ENCODE results near the gene TTC38.
A peak's percentile ranks its signal among the peaks of the same experiment; 100 is the strongest.

Gene TTC38

GRCh38 chr22:46267431-46268279 is at the start of gene TTC38:
TSS of gene TTC38 (plus strand) at chr22:46268008. CDS start at chr22:46268040, 32 bp downstream.
- peak; percentile 28 to 43 for DNase-seq

DNA sequence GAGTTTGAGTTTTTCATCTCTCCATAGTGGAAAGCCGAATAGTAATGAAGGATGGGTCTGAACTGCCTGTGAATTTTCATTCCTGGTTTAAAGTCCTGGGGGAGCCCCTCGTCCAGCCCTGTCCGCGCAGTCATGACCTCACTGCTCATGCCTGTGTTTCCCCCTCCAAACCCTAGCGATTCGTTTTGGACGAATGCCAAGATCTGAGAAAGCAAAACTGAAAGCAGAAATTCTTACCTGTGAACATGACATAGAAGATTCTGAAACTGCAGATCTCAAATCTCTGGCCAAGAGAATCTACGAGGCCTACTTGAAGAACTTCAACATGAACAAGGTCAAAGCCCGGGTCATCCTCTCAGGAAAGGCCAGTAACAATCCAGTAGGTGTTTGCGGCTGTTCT is 48.2 kb upstream of the TTC38 start:
- DNase-seq, result no peak

DNA sequence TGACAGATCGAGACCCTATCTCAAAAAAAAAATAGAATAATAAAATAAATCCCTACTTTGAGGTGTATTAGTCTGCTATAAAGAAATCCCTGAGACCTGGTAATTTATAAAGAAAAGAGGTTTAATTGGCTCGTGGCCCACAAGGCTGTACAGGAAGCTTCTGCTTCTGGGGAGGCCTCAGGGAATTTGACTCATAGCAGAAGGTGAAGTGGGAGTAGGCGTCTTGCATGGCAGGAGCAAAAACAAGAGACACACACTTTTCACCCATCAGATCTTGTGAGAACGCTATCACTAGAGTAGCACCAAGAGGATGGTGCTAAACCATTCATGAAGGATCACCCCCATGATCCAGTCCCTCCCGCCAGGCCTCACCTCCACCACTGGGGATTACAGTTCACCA is 46.9 kb upstream of the TTC38 start:
- no peak for DNase-seq

- DNase-seq, result no peak
Measured at GRCh38 chr22:46224044-46224897, 43.5 kb upstream of the TTC38 start.

GRCh38 chr22:46224898-46225290 is 42.9 kb upstream of the TTC38 start:
- DNase-seq, result no peak

DNA sequence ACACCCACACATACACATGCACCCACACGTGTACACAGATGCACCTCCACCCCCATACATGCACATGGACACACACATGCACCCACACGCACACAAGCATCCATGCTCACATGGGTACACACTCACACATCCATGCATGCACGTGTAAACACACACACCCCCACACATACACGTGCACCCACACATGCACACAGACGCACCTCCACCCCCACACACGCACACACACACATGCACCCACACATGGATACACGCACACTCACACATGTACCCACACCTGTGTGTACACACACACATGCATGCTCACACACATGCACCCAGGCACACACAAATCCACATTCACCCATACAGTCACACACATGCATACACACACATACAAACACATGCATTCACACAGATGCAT is 42.2 kb upstream of the TTC38 start:
- DNase-seq, result no peak

- DNase-seq, result no peak
Measured at GRCh38 chr22:46226577-46226976, 41.2 kb upstream of the TTC38 start.

DNA sequence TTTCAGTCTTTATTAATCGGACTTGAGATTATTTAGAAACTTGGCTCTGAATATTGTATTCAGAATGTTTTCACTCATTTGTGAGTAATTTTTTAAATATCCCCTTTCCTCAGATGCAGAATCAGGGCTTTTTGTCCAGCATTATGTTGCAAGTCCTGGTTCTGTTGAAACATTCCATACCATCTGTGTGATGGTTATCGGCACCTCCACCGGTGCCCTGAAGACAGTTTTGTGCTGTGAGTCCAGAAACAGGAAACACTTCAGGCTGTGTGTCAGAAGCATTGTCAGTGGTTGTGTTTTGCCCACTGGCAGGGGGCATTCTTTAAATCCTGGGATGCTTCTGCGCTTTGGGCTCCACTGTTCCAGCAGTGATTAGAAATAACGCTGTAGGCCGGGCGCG is 38.1 kb upstream of the TTC38 start:
- DNase-seq, result no peak

DNA sequence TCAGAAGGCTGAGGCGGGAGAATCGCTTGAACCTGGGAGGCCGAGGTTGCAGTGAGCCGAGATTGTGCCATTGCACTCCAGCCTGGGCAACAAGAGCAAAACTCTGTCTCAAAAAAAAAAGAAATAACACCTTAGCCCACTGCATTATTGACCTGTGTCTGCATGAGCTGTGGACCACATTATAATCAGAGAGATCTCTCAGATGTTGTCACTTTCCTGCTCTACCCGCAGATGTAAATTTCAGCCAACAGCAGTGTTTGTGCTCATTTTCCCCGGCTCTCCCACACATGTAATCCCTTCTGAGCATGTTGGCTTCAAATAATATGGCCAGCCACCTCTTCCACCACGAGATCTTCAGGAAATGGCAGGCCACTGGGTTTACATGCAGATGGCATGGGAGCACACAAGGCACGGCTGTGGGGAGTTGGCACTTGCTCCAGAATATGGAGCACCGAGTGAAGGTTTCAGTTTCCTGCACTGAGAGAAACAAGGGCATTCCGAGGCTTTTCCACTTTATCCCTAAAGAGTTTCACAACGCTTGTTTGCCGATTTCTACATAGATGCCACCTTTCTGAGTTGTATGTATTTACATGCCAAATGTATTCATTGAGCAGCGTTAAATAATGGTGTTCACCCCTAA is 37.4 kb upstream of the TTC38 start:
- no peak for DNase-seq

DNA sequence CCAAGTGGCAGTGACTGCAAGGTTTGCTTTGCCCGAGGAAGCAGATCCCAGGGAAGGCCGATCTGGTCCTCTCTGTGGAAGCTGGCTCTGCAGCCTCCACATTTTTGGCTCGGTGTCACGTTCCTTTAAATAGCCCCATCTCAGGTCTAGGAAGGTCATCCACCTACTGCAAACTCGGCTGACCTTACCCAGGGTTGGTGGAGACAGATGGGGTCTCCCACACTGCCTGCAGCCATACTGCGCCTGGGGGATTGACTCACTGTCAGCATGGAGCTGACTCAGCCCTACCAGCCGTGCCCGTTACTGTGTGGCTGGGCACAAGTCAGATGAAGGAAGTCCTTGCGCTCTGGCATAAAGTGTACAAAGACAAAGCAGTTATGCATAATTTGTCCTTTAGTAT is 34.6 kb upstream of the TTC38 start:
- no peak for DNase-seq

- DNase-seq, result no peak
Measured at GRCh38 chr22:46234969-46235368, 32.8 kb upstream of the TTC38 start.

DNA sequence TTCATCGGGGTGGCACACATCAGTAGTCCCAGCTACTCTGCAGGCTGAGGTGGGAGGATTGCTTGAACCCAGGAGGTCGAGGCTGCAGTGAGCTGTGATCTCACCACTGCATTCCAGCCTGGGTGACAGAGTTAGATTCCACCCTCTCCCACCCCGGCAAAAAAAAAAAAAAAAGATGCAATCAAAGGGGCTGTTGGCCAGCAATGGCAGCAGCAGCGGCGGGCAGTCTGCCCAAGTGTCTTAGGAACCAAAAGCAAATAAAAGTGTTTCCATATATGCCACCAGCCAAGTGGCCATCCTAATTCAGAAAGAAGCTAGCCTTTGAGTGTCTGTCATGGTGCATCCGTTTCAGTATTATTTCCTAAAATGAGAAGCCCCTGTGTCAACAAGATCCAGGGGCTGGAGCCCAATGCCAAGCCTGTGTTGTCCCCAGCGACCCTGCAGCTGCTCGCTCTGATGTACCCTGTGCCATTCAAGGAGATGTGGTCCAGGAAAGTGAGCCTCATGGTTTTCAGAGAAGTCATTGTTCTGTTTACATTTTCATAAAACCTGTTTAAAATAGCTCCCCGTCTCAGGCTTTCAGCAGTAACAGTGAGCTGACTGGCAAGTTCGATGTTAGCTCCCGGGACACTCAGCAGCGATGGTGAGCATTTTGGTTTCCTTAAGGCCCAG is 30.2 kb upstream of the TTC38 start:
- DNase-seq, result no peak

DNA sequence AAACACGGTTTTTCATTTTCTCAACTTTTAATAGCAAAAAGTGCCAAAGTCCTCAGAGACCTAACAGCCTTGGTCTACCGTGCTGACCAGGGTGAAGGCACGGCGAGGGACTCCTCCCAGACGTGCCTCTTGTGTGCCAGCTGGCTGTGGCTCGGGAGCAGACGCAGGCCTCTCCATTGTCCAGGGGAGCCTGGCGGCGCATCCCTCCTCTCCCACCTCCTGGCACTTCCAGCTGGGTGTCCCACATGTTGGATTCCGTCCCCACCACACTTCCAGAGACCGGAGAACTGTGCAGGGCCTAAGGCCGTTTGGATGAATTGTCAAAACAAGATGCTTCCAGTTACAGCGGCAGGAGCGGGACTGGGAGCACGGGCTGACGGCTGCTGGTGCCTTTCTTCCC is 29.3 kb upstream of the TTC38 start:
- DNase-seq, result no peak

DNA sequence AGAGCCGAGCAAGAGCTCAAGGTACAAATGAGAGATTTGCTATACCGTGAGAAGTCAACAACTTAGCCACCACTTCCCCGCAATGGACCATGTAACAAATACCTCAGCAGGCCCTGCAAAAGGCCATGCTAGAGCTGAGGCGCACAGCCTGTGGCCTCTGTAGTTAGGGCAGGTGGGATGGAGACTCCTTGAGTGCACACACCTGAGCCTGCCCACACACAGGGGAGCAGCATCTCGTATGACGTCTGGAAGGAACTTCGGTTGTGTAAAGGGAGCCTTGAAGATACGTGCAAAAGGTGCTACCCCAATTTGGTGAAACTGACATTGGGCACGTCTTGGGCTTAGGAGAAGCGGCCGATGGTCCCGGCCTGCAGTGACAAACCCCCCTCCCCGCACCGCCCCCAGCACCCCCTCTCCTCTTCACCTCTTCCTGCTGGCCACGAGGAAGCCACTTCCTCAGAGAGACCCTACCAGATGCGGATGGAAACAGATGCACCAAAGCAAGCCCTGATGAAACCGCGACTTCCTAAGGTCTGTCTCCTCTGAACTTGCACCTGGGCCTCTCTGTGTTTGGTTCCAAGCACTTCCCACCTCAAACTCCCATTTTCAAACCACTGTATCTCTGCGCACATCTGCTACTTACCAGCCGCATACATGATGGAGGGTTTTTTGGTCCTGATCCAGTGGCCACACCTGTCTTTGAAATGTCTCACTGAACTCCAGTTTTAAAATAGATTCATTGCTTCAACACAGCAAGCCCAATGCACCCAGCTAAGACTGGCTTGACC is 28.4 kb upstream of the TTC38 start:
- no peak for DNase-seq

GRCh38 chr22:46240073-46240472 is 27.7 kb upstream of the TTC38 start:
- DNase-seq, result no peak

GRCh38 chr22:46240506-46240905 is 27.3 kb upstream of the TTC38 start:
- no peak for DNase-seq

DNA sequence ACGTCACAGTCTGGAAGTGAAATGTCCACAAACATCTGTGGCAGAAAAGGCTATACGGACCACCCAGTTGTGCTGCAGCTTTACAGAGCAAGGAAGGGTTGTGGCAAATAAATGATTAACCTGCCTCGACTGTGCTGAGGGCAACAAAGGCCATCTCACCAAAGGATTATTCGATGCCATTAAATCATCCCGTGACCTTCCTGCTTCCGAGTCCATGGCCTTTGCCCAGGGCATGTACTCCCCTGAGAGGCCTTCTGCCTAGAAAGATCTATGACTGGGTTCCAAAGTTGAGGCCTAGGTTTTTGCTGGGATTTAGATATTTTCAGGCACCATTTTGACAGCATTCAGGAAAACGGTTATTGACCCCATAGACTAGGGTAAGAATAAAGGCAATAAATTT is 26.9 kb upstream of the TTC38 start:
- DNase-seq, result no peak

DNA sequence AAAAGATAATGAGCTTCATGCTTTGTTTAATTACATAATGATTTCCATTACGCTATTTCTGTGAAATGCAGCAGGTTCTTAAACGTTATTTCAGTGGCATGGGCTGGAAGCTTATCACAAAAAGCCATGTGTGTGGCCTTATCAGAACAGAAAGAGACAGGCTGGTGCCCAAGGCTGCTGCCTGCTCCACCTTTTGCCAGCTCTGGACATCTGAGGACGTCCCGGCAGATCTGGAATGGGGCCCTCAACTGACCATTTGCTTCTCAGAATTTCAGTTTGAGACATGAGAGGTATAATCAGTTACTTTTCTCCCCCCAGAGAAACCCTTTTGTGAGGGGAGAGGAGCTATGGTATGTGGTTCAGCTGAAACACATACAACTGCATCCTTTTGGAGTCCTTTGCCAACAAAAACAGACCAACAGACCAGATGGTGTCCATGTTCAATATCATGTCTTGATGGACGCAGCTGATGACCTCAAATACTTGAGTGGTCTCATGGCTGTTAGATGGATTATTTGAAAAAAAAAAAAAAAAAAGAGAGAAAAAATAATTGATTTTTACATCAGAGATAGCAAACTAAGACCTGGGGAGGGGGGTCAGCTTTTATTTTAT is 26.3 kb upstream of the TTC38 start:
- no peak for DNase-seq

DNA sequence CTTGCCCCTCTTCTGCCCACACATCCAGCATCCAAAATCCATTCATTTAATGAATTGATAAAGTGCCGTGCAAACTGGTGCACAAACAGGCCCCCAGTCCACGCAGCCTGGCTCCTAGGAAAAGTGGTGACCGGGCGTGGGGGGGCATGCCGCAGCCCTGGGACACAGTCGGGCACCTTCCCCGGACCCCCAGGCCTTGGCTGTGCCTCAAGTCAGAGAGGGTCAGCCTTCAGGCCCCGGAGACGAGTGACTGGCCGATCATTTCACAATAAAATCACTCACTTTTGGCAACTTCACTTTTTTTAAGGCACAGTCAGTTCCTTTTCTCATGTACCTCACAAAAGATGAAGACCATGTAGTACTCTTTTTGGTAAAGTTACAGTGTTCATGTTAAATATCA is 25.7 kb upstream of the TTC38 start:
- no peak for DNase-seq

- DNase-seq, result no peak
Measured at GRCh38 chr22:46244771-46245170, 23.0 kb upstream of the TTC38 start.

- no peak for DNase-seq
Measured at GRCh38 chr22:46245511-46245910, 22.3 kb upstream of the TTC38 start.

DNA sequence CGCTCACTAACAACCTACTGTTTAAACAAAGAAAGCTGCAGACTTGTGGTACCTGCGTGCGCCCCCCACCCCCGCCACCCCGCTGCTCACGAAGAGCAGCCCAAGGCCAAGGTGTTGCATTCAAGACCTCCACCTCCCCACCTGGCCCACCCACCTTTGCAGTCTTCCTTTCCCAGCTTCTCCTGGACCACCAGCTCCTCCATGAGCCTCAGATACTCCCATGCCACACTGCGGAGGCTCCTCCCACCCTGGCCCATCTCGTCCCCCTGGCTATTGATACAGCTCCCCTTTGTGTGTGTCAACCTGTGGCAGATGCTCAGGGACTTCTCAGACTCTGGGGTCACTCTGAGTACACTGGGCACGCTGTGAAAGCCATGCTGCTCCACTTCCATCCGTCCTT is 21.6 kb upstream of the TTC38 start:
- DNase-seq, result no peak

All from stimulated activated CD4-positive, alpha-beta T cell treated with anti-CD3 and anti-CD28 coated beads, Interleukin-4, amount 100 ng/mL, for 4 hours (primary cell).